Osteocyte (in vitro differentiated cells): ENCODE results near the gene RTN4. TPM values are rescaled to one million over a fixed set of nuclear protein-coding genes. Genes with fewer than 3 reads are reported as not detected.

Source experiments
- DNase-seq: peaks from one replicate; pipeline ENCODE4 v3.0.0; 2021; ENCODE audit warnings: mixed read lengths; ENCODE audit not compliant: unreplicated experiment; ENCODE audit errors: extremely low spot score
- H3K27ac Mint-ChIP-seq: one replicate; pipeline ENCODE4 v1.8.0; 2021; ENCODE audit warnings: mild to moderate bottlenecking, mixed read lengths; ENCODE audit not compliant: unreplicated experiment
- H3K27me3 Mint-ChIP-seq: one replicate; pipeline ENCODE4 v1.8.0; 2021; ENCODE audit warnings: mixed read lengths; ENCODE audit not compliant: unreplicated experiment
- H3K36me3 Mint-ChIP-seq: one replicate; pipeline ENCODE4 v1.8.0; 2021; ENCODE audit warnings: mixed read lengths; ENCODE audit not compliant: unreplicated experiment
- H3K4me1 Mint-ChIP-seq: one replicate; pipeline ENCODE4 v1.8.0; 2021; ENCODE audit warnings: mixed read lengths; ENCODE audit not compliant: unreplicated experiment
- H3K4me3 Mint-ChIP-seq: one replicate; pipeline ENCODE4 v1.8.0; 2021; ENCODE audit warnings: mild to moderate bottlenecking, moderate library complexity, mixed read lengths; ENCODE audit not compliant: unreplicated experiment
- H3K9me3 Mint-ChIP-seq: one replicate; pipeline ENCODE4 v1.8.0; 2021; ENCODE audit warnings: mixed read lengths; ENCODE audit not compliant: unreplicated experiment
- total RNA-seq: library from RNA; stranded (reverse); gene quantifications from 2 replicates; pipeline ENCODE4 v1.2.1, GENCODE V29; 2021
- TF ChIP-seq, protein P1 (sequence below): fragments of 200-600 bp; sonication (generic); IDR thresholded peaks from 2 replicates; pipeline ENCODE4 v1.5.0; 2021; ENCODE audit warnings: antibody characterized with exemption, mild to moderate bottlenecking, moderate library complexity

RTN4 gene
- total RNA-seq, 1 donor from 2014 or later = 532 TPM

GRCh38 chr2:54927751-54928615, 122.3 kb downstream of the RTN4 start:
- H3K36me3 Mint-ChIP-seq = no peaks in the 10 kb centered on the region
- DNase-seq = no peak
- peaks cover 10% of the 10 kb centered on the region for H3K4me1 Mint-ChIP-seq
- H3K27me3 Mint-ChIP-seq = peaks cover 17% of the 10 kb centered on the region
- H3K4me3 Mint-ChIP-seq = no peak overlapping the region
- H3K9me3 Mint-ChIP-seq = no peaks in the 10 kb centered on the region
- H3K27ac Mint-ChIP-seq = no peak overlapping the region
- TF ChIP-seq, protein P1, sequence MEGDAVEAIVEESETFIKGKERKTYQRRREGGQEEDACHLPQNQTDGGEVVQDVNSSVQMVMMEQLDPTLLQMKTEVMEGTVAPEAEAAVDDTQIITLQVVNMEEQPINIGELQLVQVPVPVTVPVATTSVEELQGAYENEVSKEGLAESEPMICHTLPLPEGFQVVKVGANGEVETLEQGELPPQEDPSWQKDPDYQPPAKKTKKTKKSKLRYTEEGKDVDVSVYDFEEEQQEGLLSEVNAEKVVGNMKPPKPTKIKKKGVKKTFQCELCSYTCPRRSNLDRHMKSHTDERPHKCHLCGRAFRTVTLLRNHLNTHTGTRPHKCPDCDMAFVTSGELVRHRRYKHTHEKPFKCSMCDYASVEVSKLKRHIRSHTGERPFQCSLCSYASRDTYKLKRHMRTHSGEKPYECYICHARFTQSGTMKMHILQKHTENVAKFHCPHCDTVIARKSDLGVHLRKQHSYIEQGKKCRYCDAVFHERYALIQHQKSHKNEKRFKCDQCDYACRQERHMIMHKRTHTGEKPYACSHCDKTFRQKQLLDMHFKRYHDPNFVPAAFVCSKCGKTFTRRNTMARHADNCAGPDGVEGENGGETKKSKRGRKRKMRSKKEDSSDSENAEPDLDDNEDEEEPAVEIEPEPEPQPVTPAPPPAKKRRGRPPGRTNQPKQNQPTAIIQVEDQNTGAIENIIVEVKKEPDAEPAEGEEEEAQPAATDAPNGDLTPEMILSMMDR = no peak

GRCh38 chr2:54927085-54927750, 123.0 kb downstream of the RTN4 start:
- no peak overlapping the region for H3K4me3 Mint-ChIP-seq

DNA sequence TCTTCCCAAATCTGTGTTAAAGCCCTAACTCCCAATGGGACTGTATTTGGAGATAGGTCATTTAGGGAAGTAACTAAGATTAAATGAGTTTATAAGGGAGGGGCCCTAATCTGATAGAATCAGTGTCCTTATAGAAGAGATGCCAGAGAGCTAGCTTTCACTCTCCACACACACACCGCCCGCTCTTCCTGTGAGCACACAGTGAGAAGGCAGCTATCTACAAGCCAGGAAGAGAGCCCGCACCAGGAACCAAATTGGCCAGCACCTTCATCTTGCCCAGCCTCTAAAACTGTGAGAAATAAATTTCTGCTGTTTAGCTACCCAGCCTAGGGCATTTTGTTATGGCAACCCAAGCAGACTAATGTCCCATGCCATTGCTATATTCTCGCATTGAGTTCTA, 125.2 kb downstream of the RTN4 start:
- peaks cover 10% of the 10 kb centered on the region for H3K4me1 Mint-ChIP-seq
- peaks cover 7% of the 10 kb centered on the region for H3K36me3 Mint-ChIP-seq
- DNase-seq = no peak
- no peak overlapping the region for H3K27ac Mint-ChIP-seq
- peaks cover 14% of the 10 kb centered on the region for H3K9me3 Mint-ChIP-seq
- TF ChIP-seq, protein P1 = no peak
- H3K4me3 Mint-ChIP-seq = no peak overlapping the region
- peaks cover 15% of the 10 kb centered on the region for H3K27me3 Mint-ChIP-seq

More at GRCh38 chr2:54927085-54927750, 123.0 kb downstream of the RTN4 start:
- Mint-ChIP-seq H3K4me1 (peaks cover 10% of the 10 kb centered on the region), H3K9me3 (no peaks in the 10 kb centered on the region), H3K27ac (no peak overlapping the region), H3K27me3 (peaks cover 17% of the 10 kb centered on the region), H3K36me3 (no peaks in the 10 kb centered on the region)
- TF ChIP-seq, protein P1 = no peak
- no peak for DNase-seq

GRCh38 chr2:54924121-54924520, 126.1 kb downstream of the RTN4 start:
- H3K4me1 Mint-ChIP-seq = peaks cover 10% of the 10 kb centered on the region
- TF ChIP-seq, protein P1 = no peak
- no peak overlapping the region for H3K4me3 Mint-ChIP-seq
- H3K9me3 Mint-ChIP-seq = peaks cover 18% of the 10 kb centered on the region
- H3K27me3 Mint-ChIP-seq = peaks cover 10% of the 10 kb centered on the region
- H3K27ac Mint-ChIP-seq = no peak overlapping the region
- no peak for DNase-seq
- H3K36me3 Mint-ChIP-seq = peaks cover 9% of the 10 kb centered on the region

Other genes with a start within 250 kb of the RTN4 start
- gene CLHC1, start 181.8 kb upstream of the RTN4 start, total RNA-seq = 21.6 and 23.5 TPM in 2 replicates
- 665 and 668 TPM in 2 replicates for gene RPS27A, start 182.2 kb upstream of the RTN4 start, total RNA-seq
- 24.6 and 24.7 TPM in 2 replicates for gene MTIF2, start 218.8 kb upstream of the RTN4 start, total RNA-seq